Measurements from ENCODE around the gene ARHGAP27. TPM values are rescaled to one million over a fixed set of nuclear protein-coding genes. Genes with fewer than 3 reads are reported as not detected.

The ARHGAP27 gene
- total RNA-seq, 1 experiment from 2014 or later: 39.2 TPM

DNA sequence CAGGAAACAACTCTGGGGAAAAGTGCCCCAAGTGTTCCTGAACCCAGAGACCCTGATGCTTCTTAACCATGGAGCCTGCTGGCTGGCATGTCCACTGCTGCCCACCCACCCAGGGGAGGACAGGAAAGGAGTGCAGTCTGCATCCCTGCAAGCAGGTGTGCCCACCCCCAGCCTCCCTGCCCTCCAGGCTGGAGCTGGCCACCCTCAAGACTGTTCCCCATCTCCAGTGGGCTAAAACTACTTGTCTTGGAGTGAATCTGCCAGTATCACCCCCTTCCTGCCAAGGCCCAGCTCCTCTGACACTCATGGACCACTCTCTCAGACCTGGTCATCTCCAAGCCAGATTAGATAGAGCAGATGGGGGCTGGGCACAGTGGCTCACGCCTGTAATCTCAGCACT lies 29.8 kb downstream of the ARHGAP27 start:
- TF ChIP-seq, protein P1, sequence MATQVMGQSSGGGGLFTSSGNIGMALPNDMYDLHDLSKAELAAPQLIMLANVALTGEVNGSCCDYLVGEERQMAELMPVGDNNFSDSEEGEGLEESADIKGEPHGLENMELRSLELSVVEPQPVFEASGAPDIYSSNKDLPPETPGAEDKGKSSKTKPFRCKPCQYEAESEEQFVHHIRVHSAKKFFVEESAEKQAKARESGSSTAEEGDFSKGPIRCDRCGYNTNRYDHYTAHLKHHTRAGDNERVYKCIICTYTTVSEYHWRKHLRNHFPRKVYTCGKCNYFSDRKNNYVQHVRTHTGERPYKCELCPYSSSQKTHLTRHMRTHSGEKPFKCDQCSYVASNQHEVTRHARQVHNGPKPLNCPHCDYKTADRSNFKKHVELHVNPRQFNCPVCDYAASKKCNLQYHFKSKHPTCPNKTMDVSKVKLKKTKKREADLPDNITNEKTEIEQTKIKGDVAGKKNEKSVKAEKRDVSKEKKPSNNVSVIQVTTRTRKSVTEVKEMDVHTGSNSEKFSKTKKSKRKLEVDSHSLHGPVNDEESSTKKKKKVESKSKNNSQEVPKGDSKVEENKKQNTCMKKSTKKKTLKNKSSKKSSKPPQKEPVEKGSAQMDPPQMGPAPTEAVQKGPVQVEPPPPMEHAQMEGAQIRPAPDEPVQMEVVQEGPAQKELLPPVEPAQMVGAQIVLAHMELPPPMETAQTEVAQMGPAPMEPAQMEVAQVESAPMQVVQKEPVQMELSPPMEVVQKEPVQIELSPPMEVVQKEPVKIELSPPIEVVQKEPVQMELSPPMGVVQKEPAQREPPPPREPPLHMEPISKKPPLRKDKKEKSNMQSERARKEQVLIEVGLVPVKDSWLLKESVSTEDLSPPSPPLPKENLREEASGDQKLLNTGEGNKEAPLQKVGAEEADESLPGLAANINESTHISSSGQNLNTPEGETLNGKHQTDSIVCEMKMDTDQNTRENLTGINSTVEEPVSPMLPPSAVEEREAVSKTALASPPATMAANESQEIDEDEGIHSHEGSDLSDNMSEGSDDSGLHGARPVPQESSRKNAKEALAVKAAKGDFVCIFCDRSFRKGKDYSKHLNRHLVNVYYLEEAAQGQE (IDR thresholded peaks at IDR 0.05; ENCODE audit: insufficient read depth in 1 of 2, low read depth in 2 of 2, low read length in 1 of 2): no peak
- TF ChIP-seq, protein P2, sequence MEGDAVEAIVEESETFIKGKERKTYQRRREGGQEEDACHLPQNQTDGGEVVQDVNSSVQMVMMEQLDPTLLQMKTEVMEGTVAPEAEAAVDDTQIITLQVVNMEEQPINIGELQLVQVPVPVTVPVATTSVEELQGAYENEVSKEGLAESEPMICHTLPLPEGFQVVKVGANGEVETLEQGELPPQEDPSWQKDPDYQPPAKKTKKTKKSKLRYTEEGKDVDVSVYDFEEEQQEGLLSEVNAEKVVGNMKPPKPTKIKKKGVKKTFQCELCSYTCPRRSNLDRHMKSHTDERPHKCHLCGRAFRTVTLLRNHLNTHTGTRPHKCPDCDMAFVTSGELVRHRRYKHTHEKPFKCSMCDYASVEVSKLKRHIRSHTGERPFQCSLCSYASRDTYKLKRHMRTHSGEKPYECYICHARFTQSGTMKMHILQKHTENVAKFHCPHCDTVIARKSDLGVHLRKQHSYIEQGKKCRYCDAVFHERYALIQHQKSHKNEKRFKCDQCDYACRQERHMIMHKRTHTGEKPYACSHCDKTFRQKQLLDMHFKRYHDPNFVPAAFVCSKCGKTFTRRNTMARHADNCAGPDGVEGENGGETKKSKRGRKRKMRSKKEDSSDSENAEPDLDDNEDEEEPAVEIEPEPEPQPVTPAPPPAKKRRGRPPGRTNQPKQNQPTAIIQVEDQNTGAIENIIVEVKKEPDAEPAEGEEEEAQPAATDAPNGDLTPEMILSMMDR (IDR thresholded peaks at IDR 0.05): no peak
- TF ChIP-seq SIN3A (IDR thresholded peaks at IDR 0.05; ENCODE audit: borderline replicate concordance, insufficient read depth, low read depth, low read length): no peak
- TF ChIP-seq POLR2AphosphoS5 (IDR thresholded peaks at IDR 0.05; ENCODE audit: low read depth, low read length): no peak
- TF ChIP-seq TCF7L2 (IDR thresholded peaks at IDR 0.05; ENCODE audit: low read depth, low read length): no peak
- H3K4me3 ChIP-seq (ENCODE audit: low read depth in 2 of 2, low read length in 2 of 2): no peak overlapping the region
- POLR2A ChIA-PET: no interaction called here
- in situ Hi-C loops (cut with HindIII; ENCODE audit: low pct_unique_long_range_greater_than_20kb, low sequenced_read_pairs): no loop called here
- no peak for ATAC-seq
- no peak overlapping the region for H3K27ac ChIP-seq (ENCODE audit: low read length)
- no peak for DNase-seq (ENCODE audit: low read depth, low spot score)
- BruUV-seq (replicated peaks): no TSS peak
- H3K4me1 ChIP-seq (ENCODE audit: control insufficient read depth, insufficient read depth, low read length): no peaks in the 10 kb centered on the region; the same call in 1 of the 2 replicates
- CTCF ChIA-PET: no interaction called here
- no peaks in the 10 kb centered on the region for H3K27me3 ChIP-seq (ENCODE audit: control insufficient read depth, insufficient read depth, low read length)
- no peaks in the 10 kb centered on the region for H3K9me3 ChIP-seq (ENCODE audit: control insufficient read depth, insufficient read depth, low read depth, low read length)
- intact Hi-C loops (cut with micrococcal nuclease; ENCODE audit: unreplicated experiment): no loop called here
- no peaks in the 10 kb centered on the region for H3K36me3 ChIP-seq (ENCODE audit: control insufficient read depth, insufficient read depth, low read length)

GRCh38 chr17:45398800-45399199 lies 33.9 kb downstream of the ARHGAP27 start:
- H3K27ac ChIP-seq (ENCODE audit: low read length): no peak overlapping the region
- TF ChIP-seq, protein P2 (IDR thresholded peaks at IDR 0.05): no peak
- TF ChIP-seq SIN3A (IDR thresholded peaks at IDR 0.05; ENCODE audit: borderline replicate concordance, insufficient read depth, low read depth, low read length) (no peak), POLR2AphosphoS5 (IDR thresholded peaks at IDR 0.05; ENCODE audit: low read depth, low read length) (no peak), TCF7L2 (IDR thresholded peaks at IDR 0.05; ENCODE audit: low read depth, low read length) (no peak)
- TF ChIP-seq, protein P1 (IDR thresholded peaks at IDR 0.05; ENCODE audit: insufficient read depth in 1 of 2, low read depth in 2 of 2, low read length in 1 of 2): no peak
- H3K4me1 ChIP-seq (ENCODE audit: control insufficient read depth, insufficient read depth, low read length): no peaks in the 10 kb centered on the region; the same call in 1 of the 2 replicates
- no peaks in the 10 kb centered on the region for H3K27me3 ChIP-seq (ENCODE audit: control insufficient read depth, insufficient read depth, low read length)
- intact Hi-C loops (cut with micrococcal nuclease; ENCODE audit: unreplicated experiment): no loop called here
- POLR2A ChIA-PET: no interaction called here
- ATAC-seq (no peak), DNase-seq (ENCODE audit: low read depth, low spot score) (no peak)
- H3K9me3 ChIP-seq (ENCODE audit: control insufficient read depth, insufficient read depth, low read depth, low read length): no peaks in the 10 kb centered on the region
- H3K4me3 ChIP-seq (ENCODE audit: low read depth in 2 of 2, low read length in 2 of 2): no peak overlapping the region
- H3K36me3 ChIP-seq (ENCODE audit: control insufficient read depth, insufficient read depth, low read length): no peaks in the 10 kb centered on the region
- in situ Hi-C loops (cut with HindIII; ENCODE audit: low pct_unique_long_range_greater_than_20kb, low sequenced_read_pairs): no loop called here
- BruUV-seq (replicated peaks): no TSS peak
- CTCF ChIA-PET: no interaction called here
